Epithelial cell of esophagus (primary cell): ENCODE measurements around the gene CTNNA2.

Source experiments
- DNase-seq: peaks from one replicate; pipeline ENCODE4 v3.0.0; 2010; ENCODE audit warnings: low read depth
- H3K4me3 ChIP-seq: 2 replicates; pipeline ENCODE4 v1.5.1; 2011; ENCODE audit warnings: mild to moderate bottlenecking, low read length, control low read depth
- CTCF ChIP-seq: IDR thresholded peaks from 2 replicates; pipeline ENCODE4 v1.5.1; 2011; ENCODE audit warnings: low read depth, mild to moderate bottlenecking, low read length, control low read depth, inconsistent platforms; ENCODE audit not compliant: insufficient read depth; ENCODE audit errors: missing control alignments

The CTNNA2 gene

GRCh38 chr2:79695248-79695647, 182.4 kb downstream of the CTNNA2 start:
- DNase-seq, result no peak
- H3K4me3 ChIP-seq, result no peak overlapping the region
- no peak for TF ChIP-seq CTCF

- no peak for DNase-seq
- no peak overlapping the region for H3K4me3 ChIP-seq
- TF ChIP-seq CTCF, result no peak
Observed at GRCh38 chr2:79697200-79697599, 184.3 kb downstream of the CTNNA2 start.

GRCh38 chr2:79700651-79701050, 187.8 kb downstream of the CTNNA2 start:
- H3K4me3 ChIP-seq, result no peak overlapping the region
- no peak for TF ChIP-seq CTCF
- DNase-seq, result no peak

GRCh38 chr2:79702905-79703304, 190.1 kb downstream of the CTNNA2 start:
- no peak for TF ChIP-seq CTCF
- H3K4me3 ChIP-seq, result no peak overlapping the region
- DNase-seq, result no peak

- DNase-seq, result no peak
- TF ChIP-seq CTCF, result no peak
- no peak overlapping the region for H3K4me3 ChIP-seq
Observed at GRCh38 chr2:79711098-79711497, 198.2 kb downstream of the CTNNA2 start.

- no peak overlapping the region for H3K4me3 ChIP-seq
- TF ChIP-seq CTCF, result no peak
- no peak for DNase-seq
Observed at GRCh38 chr2:79713131-79713785, 200.4 kb downstream of the CTNNA2 start.

- no peak overlapping the region for H3K4me3 ChIP-seq
- DNase-seq, result no peak
- TF ChIP-seq CTCF, result no peak
Observed at GRCh38 chr2:79714283-79714682, 201.4 kb downstream of the CTNNA2 start.
